Nucleus accumbens (tissue), 56 donors: Measurements from ENCODE around the gene LITAFD.
"Not testable (repeated sequence)": the region's sequence is repeated elsewhere in the genome, so short reads cannot be mapped to it uniquely, and the experiment has no call there.

Experiments
- DNase-seq, 56 donors: peaks; one replicate each; lab custom pipeline; 2025; lab: John Stamatoyannopoulos, UW

Gene LITAFD

DNA sequence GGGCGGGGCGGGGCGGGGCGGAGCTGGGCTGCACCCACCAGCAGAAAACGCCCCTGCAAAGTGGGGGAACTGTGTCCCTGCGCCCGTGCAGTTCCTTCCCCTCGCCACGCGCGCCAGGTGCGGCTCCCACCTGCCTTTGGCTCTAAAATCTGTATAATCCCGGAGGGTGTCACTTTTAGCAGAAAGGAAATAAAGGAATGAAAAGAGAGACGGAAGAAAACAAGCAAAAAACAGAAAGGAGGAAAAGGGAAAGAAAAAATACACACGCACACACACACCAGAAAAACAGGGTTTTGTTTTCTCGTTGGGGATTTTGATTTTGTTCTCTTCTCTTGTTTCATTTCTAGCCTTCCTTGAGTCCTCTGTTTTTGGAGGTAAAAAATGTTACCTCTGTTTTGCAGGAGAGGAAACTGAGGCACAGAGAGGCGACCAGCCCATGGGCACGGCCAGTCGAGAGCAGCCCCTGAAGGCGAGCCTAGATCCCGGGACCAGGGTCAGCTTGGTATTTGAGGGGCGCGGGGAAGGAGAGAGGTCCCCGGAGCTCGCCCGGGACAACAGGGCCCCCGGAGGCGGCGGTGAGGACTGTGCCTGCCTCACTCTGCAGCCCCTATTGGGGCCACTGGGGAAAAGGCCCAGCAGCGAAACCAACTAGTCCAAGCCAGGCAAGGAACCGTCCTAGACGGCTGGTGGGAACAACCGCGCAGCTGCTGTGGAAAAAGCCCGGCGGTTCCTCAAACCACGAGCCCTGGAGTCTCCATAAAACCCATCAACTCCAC lies 12.8 kb upstream of the LITAFD start:
- DNase-seq: no peak

GRCh38 chr16:8869988-8870241 lies 12.2 kb upstream of the LITAFD start:
- DNase-seq: not testable (repeated sequence)

GRCh38 chr16:8872071-8872470 lies 10.1 kb upstream of the LITAFD start:
- DNase-seq: no peak

DNA sequence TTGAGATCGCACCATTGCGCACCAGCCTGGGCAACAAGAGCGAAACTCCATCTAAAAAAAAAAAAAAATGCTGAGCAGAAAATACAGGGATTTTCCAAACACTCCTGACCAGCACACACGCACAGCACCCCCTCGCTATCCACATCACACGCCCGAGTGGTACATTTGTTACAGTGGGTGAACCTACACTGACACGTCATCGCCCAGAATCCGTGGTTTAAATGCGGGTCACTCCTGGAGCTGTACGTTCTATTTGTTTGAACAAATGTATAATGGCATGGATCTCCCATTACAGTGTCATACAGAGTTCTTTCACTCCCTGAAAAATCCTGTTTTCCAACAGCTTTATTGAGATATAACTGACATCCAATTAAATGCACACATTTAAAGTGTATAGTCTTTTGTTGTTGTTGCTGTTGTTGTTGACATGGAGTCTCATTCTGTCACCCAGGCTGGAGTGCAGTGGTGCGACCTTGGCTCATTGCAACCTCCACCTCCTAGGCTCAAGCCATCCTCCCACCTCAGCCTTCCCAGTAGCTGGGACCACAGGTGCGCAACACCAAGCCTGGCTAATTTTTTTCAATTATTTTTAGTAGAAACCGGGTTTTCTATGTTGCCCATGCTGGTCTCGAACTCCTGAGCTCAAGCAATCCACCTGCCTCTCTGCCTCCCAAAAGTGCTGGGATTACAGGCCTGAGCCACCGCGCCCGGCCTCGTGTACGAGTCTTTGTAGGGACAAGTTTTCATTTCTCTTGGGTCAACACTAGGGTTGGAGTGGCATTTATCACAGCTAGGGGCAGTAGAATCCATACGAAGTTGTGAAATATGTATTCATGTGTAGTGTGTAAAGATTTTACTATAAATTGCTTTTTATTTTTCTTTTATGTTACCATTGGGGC lies 8.9 kb upstream of the LITAFD start:
- DNase-seq: no peak

DNA sequence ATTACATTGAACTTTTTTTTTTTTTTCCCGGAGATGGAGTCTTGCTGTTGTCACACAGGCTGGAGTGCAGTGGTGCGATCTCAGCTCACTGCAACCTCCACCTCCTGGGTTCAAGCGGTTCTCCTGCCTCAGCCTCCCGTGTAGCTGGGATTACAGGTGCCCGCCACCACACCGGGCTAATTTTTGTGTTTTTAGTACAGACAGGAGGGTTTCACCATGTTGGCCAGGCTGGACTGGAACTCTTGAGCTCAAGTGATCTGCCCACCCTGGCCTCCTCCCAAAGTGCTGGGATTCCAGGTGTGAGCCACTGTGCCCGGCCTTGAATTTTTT lies 8.3 kb upstream of the LITAFD start:
- DNase-seq: not testable (repeated sequence)

- no peak for DNase-seq
These were observed 7.8 kb upstream of the LITAFD start for GRCh38 chr16:8874388-8874787.

DNA sequence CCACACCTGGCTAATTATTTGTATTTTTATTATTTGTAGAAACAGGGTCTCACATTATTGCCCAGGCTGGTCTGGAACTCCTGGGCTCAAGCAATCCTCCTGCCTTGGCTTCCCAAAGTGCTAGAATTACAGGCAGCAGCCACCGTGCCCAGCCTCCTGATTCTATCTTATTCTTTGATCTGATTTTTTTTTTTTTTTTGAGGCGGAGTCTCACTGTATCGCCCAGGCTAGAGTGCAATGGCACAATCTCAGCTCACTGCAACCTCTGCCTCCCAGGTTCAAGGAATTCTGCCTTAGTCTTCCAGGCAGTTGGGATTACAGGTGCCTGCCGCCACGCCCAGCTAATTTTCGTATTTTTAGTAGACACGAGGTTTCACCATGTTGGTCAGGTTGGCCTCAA lies 6.8 kb upstream of the LITAFD start:
- DNase-seq: not testable (repeated sequence)

DNA sequence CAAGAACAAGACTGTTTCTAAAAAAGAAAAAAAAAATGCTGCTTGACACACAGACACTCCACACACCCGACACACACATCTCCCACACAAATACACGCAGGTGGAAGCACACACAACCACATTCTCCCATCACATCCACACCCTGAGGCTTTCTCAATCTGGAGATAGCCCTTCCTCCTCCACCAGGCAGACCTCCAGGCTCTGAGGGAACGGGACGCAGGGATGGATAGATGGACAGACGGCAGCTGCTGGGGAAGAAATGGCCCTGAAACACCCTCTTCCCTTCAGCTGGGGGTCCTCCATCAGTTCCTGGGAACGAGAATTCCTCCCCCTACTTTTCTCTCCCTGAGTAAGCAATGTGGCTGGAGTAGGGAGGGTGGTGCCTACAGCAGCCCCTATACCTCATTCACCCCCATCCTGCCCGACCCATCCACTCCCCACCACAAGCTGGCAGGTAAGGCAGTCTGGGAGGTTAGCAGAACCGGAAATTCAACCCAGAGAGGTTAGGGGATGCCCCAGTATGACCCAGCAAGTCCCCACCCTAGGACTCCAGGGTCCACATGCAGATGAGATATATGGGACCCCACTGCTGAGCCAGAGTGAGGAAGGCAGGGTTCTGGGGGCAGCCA lies 4.1 kb upstream of the LITAFD start:
- DNase-seq: no peak

- DNase-seq: no peak
These were observed 3.6 kb upstream of the LITAFD start for GRCh38 chr16:8878523-8878911.

DNA sequence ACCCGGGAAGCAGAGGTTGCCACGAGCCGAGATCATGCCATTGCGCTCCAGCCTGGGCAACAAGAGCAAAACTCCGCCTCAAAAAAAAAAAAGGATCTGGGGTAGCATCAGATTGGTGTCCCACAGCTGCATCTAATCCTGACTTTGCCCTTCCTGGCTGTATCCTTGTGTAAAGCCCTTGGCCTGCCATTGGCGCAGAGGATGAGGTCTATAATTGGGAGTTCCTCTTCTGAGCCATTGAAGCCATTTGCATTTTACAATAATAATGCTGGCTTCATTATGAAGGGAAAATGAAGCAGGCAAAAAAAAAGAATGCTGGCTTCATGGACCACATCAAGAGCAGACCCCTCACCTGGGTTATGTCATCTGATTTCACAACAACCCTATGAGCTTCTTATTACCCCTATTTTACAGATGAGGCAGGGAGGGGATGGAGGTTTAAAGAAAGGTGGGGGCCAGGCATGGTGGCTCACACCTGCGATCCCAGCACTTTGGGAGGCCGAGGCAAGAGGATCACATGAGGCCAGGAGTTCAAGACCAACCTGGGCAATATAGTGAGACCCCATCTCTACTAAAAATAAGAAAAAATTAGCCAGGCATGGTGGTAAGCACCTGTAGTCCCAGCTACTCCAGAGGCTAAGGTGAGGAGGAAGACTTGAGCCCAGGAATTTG lies 1.2 kb upstream of the LITAFD start:
- no peak for DNase-seq

- DNase-seq: no peak
These were observed 700 bp downstream of the LITAFD start for GRCh38 chr16:8882725-8883377.

DNA sequence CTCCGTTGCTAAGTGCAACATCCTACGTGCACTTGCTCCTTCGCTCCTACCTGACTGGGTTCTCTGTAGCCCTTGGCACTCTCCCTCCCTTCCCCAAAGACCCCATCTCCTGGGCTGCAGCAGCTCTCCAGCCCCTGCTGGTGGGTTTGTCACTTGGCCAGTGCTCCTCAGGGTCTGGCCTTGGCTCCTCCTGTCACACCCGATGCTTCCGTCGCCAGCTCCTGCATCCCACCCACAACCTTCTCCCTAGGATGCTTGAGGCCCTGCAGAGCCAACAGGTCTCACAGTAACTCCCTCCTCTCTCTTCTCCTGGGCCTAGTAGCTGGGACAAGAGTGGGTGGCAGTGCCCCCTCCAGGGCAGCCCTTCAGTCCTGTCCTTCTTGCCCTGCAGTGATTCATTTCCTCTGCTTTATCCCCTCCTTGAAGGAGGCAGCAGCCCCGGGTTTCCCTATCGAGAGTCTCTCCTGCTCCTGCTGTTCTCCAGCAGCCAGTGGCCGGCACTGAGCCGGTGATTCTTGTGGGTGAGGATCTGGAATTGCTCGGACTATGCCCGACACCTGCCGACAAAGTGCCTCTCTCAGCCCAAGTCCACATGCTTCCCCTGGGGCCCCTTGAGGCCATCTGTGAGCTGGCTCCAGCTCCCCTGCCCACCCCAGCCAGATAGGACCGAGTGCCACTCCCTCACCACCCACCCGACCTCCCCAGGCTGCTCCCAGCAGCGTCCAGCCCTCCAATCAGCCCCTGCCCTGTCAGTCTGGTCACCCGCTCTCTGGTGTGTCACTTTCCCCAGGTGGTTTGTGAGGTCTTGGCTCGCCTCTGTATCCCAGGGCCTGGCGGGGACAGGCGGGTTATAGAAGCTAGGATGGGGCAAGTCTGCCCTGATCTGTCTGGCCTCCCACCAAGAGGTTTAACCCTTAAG lies 3.8 kb downstream of the LITAFD start:
- no peak for DNase-seq

DNA sequence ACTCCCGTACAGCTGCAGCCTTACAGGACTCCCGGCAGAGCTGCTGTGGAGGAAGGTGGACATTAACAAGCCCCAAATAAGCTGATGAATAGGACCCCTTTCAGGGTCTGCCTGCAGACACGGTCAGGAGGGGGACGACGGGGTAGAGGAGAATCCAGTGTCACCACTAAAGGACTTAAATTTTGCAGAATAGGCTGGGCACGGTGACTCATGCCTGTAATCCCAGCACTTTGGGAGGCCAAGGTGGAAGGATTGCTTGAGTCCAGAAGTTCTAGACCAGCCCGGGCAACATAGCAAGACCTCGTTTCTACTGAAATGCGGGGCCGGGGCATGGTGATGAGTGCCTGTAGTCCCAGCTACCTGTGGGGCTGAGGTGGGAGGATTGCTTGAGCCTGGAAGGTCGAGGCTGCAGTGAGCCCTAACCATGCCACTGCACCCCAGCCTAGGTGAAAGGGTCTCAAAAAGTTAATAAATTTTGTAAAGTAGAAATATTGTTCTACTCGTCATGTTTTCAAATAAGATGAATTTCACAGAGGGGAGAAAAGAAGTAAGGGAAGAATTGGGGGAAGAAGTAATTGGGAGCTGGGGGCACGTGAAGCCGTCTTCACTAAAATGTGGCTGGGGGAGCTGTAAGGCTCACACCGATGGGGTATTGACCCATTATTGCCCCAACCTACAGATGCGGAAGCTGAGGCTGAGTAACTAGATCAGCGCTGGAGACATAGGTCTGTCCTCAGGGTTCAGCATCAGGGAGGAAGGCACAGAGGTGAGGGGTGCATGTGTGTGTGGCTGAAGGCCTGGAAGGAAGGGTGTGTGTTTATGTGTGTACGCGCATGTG lies 4.7 kb downstream of the LITAFD start:
- no peak for DNase-seq

DNA sequence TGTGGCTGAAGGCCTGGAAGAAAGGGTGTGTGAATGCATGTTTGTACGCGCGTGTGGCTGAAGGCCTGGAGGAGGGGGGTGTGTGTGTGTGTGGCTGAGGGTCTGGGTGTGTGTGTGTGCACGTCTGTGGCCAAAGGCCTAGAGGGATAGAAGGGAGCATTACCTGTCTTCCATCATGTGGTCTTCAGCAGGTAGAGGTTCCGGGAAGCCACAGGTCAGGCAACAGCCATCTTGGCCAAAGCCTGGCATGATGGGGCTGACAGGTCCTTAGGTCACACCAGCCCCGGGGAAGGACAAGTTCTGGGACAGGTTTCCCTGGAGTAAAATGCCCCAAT lies 5.2 kb downstream of the LITAFD start:
- no peak for DNase-seq

GRCh38 chr16:8887952-8888560 lies 5.9 kb downstream of the LITAFD start:
- DNase-seq: peak in 50 of 56 donors; percentile 7 to 95 (median 46)

DNA sequence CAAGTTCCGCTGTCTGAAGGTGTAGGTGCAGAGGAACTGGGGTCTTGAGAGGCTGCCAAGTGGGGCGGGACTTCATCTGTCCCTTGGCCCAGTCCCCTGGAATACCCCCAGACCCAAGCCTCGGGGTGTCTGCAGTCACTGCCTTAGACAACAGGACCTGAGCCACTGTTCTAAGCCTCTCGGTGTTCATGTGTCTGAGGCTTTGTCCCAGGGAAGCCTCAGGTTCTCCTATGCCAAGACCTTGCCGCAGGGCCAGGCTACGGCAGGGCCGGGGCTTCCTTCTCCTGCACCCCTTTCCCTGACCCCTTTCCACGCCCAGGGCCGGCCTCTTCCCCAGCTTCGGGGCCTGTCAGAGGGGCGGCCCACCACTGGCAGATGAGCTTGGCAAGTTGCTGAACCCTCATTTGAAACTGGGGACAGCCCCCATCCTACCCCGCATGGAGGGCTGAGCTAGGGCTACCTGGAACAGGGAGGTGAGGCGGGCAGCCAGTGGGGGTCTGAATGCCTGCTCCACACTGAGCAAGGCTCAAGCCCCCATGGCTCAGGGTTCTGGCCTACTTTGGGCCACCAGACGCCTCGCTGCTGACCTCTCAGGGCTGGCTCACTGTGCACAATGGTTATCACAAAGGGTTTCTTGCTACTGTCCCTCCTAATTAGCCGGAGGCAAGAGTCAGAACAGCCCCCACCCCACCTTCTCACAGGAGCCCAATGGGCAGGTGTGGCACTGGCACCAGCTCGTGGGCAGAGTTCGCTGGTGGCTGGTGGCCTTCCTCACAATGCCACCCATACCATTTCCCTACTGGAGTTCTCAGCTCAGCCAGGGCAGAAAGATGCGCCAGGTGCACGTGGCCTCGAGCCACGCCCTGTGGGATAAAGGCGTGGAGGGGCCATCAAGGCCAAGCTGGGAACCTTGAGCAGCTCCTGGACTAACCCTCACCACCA lies 7.1 kb downstream of the LITAFD start:
- no peak for DNase-seq

DNA sequence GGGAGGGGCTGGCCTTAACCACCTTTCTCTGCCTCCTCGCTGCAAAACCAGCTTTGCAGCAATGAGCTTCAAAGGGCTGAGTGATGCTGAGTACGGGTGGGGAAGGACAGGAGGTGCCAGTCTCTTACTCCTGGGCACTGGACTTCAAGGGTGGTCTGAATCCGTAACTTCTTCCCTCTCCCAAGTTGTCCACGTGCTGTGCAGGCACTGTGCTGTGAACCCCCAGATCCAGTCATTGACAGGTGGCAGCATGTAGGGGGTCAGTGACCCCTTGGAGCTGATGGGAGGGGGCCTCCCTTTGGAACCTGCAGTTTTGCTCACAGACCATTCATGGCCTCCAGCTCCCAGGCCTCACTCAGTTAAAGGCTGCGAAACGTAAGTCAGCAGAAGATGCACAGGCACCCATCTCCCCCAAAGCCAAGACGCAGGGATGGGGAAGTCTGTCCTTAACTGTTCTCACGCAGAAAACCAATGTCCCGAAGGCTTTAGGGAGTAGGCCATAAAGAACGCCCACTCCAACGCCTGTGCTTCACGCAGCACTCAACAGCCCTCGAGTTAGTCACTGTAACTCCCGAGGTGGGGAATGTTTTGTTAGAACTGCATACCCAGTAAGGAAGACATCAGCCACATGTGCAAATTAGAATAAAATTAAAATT lies 7.9 kb downstream of the LITAFD start:
- peak in 1 of 56 donors; percentile 21 for DNase-seq
